ENCODE results near the gene P2RX4.

DNA sequence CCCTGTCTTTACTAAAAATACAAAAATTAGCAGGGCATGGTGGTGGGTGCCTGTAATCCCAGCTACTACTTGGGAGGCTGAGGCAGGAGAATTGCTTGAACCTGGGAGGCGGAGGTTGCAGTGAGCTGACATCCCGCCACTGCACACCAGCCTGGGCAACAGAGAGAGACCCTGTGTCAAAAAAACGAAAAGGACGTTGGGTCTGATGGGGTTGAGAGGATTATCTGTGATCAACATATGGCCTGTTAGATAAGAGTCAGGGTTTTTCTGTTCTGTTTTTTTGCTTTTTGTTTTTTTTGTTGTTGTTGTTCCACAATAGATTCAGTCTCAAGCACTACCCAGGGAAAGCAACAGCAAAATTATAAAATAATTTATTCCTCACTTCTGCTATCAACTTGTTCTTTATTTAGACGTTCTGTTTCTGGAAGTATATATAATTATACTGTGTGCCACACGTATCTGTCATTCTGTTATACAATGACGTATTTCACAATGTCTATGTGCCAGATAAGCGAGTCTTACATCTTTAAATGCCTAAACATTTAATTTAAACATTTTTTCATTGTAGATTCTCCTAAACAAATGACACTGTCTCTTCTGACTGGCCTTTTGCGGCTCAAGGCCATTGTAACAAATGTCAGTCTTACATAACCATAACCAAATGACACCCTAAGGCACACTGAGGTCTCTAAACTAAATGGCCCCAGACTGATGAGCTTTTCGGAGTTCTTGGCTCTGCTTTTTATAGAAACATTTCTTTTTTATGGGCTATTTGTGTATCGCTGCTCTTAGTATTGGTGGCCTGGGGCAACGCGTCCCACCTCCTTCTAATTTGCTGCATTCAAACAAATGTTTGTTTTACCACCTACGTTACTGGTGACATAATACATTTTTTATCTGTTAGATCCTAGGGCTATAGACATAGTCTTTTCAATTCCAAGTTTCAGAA is 7.2 kb upstream of the P2RX4 start:
- TF ChIP-seq, protein P1, sequence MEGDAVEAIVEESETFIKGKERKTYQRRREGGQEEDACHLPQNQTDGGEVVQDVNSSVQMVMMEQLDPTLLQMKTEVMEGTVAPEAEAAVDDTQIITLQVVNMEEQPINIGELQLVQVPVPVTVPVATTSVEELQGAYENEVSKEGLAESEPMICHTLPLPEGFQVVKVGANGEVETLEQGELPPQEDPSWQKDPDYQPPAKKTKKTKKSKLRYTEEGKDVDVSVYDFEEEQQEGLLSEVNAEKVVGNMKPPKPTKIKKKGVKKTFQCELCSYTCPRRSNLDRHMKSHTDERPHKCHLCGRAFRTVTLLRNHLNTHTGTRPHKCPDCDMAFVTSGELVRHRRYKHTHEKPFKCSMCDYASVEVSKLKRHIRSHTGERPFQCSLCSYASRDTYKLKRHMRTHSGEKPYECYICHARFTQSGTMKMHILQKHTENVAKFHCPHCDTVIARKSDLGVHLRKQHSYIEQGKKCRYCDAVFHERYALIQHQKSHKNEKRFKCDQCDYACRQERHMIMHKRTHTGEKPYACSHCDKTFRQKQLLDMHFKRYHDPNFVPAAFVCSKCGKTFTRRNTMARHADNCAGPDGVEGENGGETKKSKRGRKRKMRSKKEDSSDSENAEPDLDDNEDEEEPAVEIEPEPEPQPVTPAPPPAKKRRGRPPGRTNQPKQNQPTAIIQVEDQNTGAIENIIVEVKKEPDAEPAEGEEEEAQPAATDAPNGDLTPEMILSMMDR (IDR thresholded peaks at IDR 0.05): no peak
- TF ChIP-seq POLR2AphosphoS5 (IDR thresholded peaks at IDR 0.05): no peak
- TF ChIP-seq POLR2A (IDR thresholded peaks at IDR 0.05): no peak
